WERI-Rb-1 (cell line): ENCODE measurements around the gene RDH11.

Source experiments
- DNase-seq: peaks from one replicate; pipeline ENCODE4 v3.0.0-alpha.2; 2020
- H3K27ac ChIP-seq: fragments of 250-450 bp; sonication (Bioruptor Pico); 2 replicates; pipeline ENCODE4 v1.5.1; 2020; ENCODE audit warnings: mild to moderate bottlenecking, moderate library complexity
- H3K27me3 ChIP-seq: fragments of 250-450 bp; sonication (Bioruptor Pico); 2 replicates; pipeline ENCODE4 v1.5.1; 2021; ENCODE audit warnings: mild to moderate bottlenecking, low read depth, moderate library complexity; ENCODE audit not compliant: insufficient read depth, severe bottlenecking
- H3K36me3 ChIP-seq: fragments of 250-450 bp; sonication (Bioruptor Pico); 2 replicates; pipeline ENCODE4 v1.5.1; 2020; ENCODE audit warnings: mild to moderate bottlenecking, moderate library complexity
- H3K4me3 ChIP-seq: 2 replicates; pipeline ENCODE4 v1.5.1; 2011; ENCODE audit warnings: low read depth, mild to moderate bottlenecking, control low read depth, low read length
- H3K9me3 ChIP-seq: fragments of 250-450 bp; sonication (Bioruptor Pico); 2 replicates; pipeline ENCODE4 v1.5.1; 2021; ENCODE audit warnings: mild to moderate bottlenecking, moderate library complexity; ENCODE audit not compliant: severe bottlenecking
- CTCF ChIP-seq: IDR thresholded peaks from 2 replicates; pipeline ENCODE4 v1.5.1; 2011; ENCODE audit warnings: low read depth, mild to moderate bottlenecking, control low read depth, inconsistent platforms, low read length

RDH11 gene

GRCh38 chr14:67644428-67644827 is 51.1 kb downstream of the RDH11 start:
- TF ChIP-seq CTCF = no peak
- Histone ChIP-seq H3K9me3 (no peaks in the 10 kb centered on the region), H3K4me3 (no peak overlapping the region), H3K27me3 (no peaks in the 10 kb centered on the region), H3K27ac (no peak overlapping the region), H3K36me3 (peaks cover 69% of the 10 kb centered on the region)
- DNase-seq = no peak

- Histone ChIP-seq H3K27ac (no peak overlapping the region), H3K36me3 (peaks cover 65% of the 10 kb centered on the region), H3K27me3 (no peaks in the 10 kb centered on the region), H3K9me3 (no peaks in the 10 kb centered on the region), H3K4me3 (no peak overlapping the region)
- no peak for DNase-seq
- TF ChIP-seq CTCF = no peak
Measured at GRCh38 chr14:67643713-67644112, 51.9 kb downstream of the RDH11 start.

GRCh38 chr14:67641902-67642749 is 53.4 kb downstream of the RDH11 start:
- TF ChIP-seq CTCF = no peak
- H3K27ac ChIP-seq = no peak overlapping the region
- H3K4me3 ChIP-seq = no peak overlapping the region
- DNase-seq = no peak
- no peaks in the 10 kb centered on the region for H3K27me3 ChIP-seq
- H3K36me3 ChIP-seq = peaks cover 49% of the 10 kb centered on the region
- H3K9me3 ChIP-seq = no peaks in the 10 kb centered on the region

GRCh38 chr14:67641480-67641879 is 54.1 kb downstream of the RDH11 start:
- DNase-seq = no peak
- Histone ChIP-seq H3K4me3 (no peak overlapping the region), H3K27me3 (no peaks in the 10 kb centered on the region), H3K9me3 (no peaks in the 10 kb centered on the region), H3K27ac (no peak overlapping the region), H3K36me3 (peaks cover 43% of the 10 kb centered on the region)
- TF ChIP-seq CTCF = no peak

GRCh38 chr14:67638642-67639041 is 56.9 kb downstream of the RDH11 start:
- TF ChIP-seq CTCF = no peak
- Histone ChIP-seq H3K27ac (no peak overlapping the region), H3K9me3 (no peaks in the 10 kb centered on the region), H3K4me3 (no peak overlapping the region), H3K36me3 (peaks cover 24% of the 10 kb centered on the region), H3K27me3 (no peaks in the 10 kb centered on the region)
- DNase-seq = no peak
